D721Med (cell line): ENCODE measurements around the gene MGLL.
A peak's percentile ranks its signal among the peaks of the same experiment; 100 is the strongest.

ENCODE experiments used
- DNase-seq: peaks from one replicate; pipeline ENCODE4 v3.0.0; 2011; ENCODE audit warnings: low spot score; ENCODE audit not compliant: insufficient read length
- FAIRE-seq: peaks from 2 replicates; lab custom pipeline; 2011; peaks lifted over from hg19 to GRCh38; lab: Jason Lieb, UNC
- CTCF ChIP-seq: IDR thresholded peaks from 2 replicates; pipeline ENCODE4 v1.5.1; 2012; ENCODE audit warnings: mild to moderate bottlenecking, control low read depth; ENCODE audit not compliant: insufficient read depth; ENCODE audit errors: missing control alignments

The MGLL gene

DNA sequence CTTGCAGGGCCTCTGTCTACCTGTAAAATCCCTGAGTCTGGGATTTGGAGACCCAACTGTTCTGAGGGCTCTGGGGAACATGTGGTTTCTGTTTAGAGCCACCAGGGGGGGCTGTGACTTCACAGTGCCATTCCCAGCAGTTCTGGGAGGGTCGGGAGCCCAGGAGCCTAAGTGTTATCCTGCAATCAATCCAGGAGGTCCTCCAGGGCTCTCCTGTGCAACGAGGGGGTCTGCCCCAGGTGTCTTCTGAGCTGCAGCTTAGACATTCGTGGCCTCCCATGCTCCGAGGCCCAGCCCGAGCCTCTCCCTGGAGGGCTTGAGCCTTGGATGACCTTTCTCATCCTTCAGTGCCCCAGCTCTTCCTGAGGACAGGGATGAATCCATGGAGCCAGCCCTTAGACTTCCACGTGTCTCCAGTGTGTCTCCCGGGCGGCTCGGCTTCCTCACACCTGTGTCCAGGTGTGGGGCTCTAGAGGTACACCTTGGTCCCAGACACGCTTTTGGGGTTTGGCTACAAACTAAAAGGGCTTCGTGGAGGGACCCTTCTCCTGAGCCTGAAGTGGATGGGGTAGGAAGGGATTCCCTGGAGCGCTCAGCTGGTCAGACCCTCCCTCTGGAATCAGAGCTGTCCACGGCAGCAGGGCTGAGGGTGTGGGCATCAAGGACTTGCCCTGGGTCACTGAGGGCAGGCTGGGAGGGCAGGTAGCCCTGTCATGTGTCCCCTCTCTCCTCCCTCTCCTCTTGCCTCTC lies 169.9 kb downstream of the MGLL start:
- DNase-seq (peak; percentile 52), FAIRE-seq (no peak)
- peak; percentile 63 for TF ChIP-seq CTCF

- no peak for FAIRE-seq
- DNase-seq: no peak
- TF ChIP-seq CTCF: no peak
Observed at GRCh38 chr3:127651516-127652172, 170.7 kb downstream of the MGLL start.

GRCh38 chr3:127650236-127650635 lies 172.1 kb downstream of the MGLL start:
- no peak for TF ChIP-seq CTCF
- FAIRE-seq: no peak

DNA sequence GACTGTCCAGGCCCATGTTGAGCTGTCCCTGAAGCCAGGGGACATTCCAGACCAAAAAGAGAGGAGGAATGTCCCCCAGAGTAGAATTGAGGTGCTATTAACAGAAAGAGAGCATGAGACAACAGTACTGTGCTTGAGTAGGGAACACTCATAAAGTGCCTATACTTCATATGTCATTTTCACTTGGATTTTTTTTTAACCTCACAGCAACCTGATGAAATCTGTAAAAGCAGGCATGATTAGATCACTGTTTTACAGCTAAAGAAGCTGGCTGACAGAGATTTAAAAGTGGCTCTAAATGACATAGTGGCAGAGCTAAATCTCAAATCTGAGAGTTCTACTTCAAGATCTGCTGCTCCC lies 174.5 kb downstream of the MGLL start:
- DNase-seq (no peak), FAIRE-seq (no peak)
- TF ChIP-seq CTCF: no peak

More at GRCh38 chr3:127650236-127650635, 172.1 kb downstream of the MGLL start:
- DNase-seq: no peak

GRCh38 chr3:127647166-127647844 lies 175.0 kb downstream of the MGLL start:
- DNase-seq: no peak
- TF ChIP-seq CTCF: no peak
- no peak for FAIRE-seq

- TF ChIP-seq CTCF: no peak
- DNase-seq (no peak), FAIRE-seq (no peak)
Observed at GRCh38 chr3:127646501-127647046, 175.7 kb downstream of the MGLL start.
